Measurements from ENCODE around the gene WDR33.

- TF ChIP-seq CTCF (IDR thresholded peaks at IDR 0.05; ENCODE audit: low read depth, low read length, missing input control) (no peak), RAD21 (IDR thresholded peaks at IDR 0.05) (no peak), JUND (IDR thresholded peaks at IDR 0.05) (no peak), RXRA (IDR thresholded peaks at IDR 0.05) (no peak)
- TF ChIP-seq, protein P1, sequence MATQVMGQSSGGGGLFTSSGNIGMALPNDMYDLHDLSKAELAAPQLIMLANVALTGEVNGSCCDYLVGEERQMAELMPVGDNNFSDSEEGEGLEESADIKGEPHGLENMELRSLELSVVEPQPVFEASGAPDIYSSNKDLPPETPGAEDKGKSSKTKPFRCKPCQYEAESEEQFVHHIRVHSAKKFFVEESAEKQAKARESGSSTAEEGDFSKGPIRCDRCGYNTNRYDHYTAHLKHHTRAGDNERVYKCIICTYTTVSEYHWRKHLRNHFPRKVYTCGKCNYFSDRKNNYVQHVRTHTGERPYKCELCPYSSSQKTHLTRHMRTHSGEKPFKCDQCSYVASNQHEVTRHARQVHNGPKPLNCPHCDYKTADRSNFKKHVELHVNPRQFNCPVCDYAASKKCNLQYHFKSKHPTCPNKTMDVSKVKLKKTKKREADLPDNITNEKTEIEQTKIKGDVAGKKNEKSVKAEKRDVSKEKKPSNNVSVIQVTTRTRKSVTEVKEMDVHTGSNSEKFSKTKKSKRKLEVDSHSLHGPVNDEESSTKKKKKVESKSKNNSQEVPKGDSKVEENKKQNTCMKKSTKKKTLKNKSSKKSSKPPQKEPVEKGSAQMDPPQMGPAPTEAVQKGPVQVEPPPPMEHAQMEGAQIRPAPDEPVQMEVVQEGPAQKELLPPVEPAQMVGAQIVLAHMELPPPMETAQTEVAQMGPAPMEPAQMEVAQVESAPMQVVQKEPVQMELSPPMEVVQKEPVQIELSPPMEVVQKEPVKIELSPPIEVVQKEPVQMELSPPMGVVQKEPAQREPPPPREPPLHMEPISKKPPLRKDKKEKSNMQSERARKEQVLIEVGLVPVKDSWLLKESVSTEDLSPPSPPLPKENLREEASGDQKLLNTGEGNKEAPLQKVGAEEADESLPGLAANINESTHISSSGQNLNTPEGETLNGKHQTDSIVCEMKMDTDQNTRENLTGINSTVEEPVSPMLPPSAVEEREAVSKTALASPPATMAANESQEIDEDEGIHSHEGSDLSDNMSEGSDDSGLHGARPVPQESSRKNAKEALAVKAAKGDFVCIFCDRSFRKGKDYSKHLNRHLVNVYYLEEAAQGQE (IDR thresholded peaks at IDR 0.05): no peak
Measured at GRCh38 chr2:127653421-127654083, 157.4 kb downstream of the WDR33 start.

Measured in liver (tissue), 3 donors.